Endometrial microvascular endothelial cells (primary cell): ENCODE measurements around the gene FBLN2. TPM values are rescaled to one million over a fixed set of nuclear protein-coding genes. Genes with fewer than 3 reads are reported as not detected.

ENCODE experiments used
- in situ Hi-C: cut with HindIII; loops from 2 replicates; pipeline ENCODE4 v1.10.0; 2017; ENCODE audit warnings: low sequenced_read_pairs, low pct_unique_long_range_greater_than_20kb; ENCODE audit errors: inconsistent ontology term
- total RNA-seq: library from RNA; depleted of rRNA; stranded (reverse); fragments of >200 nt; gene quantifications from one replicate; pipeline ENCODE4 v1.2.3, GENCODE V29; 2015; ENCODE audit errors: inconsistent ontology term

The FBLN2 gene
- total RNA-seq, 1 donor from 2014 or later = 0.37 TPM

DNA sequence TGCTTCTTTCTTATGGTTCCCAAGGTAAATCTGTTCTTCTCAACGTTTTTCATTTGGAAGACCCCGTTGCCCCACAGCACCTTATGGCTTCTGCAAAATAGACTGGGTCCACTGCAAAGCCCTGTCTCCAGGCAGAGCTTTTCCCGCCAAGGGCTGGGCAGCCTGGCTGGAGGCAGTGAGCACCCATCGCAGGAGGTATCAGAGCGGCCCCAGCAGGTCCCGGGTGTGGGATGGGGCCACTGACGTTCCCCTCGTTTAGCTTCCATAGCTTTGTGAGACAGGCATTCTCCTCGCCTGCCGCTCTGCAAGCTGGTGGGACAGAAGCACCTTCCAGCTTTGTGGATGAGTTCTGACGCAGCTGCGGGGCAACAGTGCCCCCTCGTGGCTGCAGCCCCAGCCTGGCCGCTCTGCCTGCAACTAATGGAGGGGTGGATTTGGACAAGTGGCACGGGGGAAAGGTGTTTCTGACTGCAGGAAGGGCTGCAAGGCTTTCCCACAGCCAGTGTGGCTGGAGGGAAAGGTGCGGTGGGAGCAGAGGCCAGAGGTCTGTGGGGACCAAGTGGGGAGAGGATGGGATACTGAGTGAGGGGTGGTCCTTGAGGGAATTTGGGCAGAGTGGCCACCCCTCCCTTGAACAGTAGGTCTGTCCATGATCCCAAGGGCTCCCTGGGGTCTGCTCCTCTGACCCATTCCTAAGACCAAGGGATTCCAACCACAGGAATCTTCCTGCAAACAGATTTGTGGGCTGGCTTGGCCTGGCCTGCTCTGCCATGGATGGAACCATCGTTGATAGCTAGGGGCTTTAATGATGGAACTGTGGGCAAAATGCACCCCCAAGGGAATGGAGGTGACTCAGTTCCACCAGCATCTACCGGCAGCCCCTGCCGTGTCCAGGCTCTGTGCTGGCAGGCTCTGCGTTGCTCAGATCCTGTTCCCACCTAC lies 99.4 kb downstream of the FBLN2 start:
- in situ Hi-C loops = loop anchor here (10.0 kb wide), 1 partner anchor 134 kb away; no protein-coding TSS in a partner anchor

DNA sequence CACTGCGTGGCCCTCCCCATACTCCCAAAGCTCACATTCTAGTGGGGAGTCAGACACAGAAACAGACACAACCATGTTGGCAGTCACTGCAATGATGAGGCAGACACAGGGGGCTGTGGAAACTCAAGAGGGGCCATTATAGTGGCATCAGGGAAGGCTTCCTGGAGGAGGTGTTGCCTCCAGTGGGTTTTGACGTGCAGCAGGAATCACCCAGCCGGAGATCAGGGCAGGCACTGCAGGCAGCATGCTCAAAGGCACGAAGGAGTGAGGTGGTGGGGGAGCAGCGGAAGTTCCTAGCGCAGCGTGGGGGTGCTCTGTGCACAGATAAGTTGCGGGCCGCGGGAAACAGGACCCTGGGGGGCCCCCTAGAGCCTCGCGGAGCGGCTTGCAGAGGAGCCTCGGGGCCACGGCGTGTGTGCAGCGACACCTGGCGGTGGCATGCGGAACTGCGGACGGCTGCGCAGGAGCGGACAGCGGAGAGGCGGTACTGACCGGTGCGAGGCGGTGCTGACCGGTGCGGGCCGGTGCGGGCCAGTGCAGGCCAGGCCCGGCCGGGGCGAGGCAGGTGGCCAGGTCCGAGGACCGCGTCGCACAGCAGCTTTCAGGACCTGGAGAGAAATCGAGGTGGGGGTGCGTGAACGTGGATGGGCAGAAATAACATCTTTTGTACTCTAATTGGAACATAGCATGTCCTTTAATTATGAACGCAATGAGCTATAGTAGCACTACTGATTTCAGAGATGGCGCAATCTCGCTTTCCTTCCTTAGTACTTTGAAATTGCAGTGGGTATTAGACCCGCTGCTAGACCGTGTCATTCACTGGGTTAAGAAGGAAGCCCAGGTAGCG lies 101.5 kb downstream of the FBLN2 start:
- in situ Hi-C loops = no loop called here

DNA sequence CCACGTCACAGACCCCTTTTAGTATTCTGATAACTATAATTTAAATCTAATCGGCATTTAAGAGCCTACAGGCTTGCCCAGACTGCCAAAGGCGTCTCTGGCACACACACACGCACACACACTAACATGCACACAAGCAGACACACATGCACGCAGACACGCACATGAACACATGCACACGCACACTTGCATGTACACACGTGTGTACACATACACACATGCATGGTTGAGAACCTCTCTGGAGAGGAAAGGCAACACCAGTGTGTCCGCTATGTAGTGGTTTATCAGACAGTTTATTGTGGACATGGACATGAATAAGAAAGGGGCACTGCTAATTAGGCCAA lies 102.1 kb downstream of the FBLN2 start:
- in situ Hi-C loops = no loop called here

DNA sequence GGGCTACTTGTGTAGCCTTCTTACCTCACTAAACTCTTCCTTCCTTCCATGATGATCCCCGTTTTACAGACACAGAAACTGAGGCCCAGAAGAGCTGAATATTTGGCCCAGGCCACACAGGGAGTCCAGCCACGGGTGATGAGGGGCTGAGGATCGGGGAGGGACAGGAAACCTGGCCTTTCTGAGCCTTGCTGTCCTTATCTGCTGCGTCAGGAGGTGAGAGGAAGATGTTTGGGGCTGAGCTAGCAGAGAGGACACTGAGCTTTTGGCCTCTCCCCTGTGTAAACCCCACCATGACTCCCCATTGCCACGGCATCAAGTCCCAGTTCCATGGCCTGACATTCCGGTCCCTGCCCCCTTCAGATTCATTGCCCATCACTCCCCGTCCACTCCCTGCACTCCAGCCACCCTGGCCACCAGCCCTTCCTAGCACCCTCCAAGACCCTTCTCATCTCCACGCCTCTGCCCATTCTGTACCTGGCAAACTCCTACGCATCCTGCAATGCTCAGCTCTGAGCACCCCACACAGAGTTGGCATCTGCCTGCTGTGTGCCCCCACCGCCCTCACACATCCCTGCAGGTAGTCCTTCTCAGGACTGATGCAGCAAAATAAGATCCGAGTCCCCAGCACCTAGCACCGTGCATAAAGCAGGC lies 103.0 kb downstream of the FBLN2 start:
- in situ Hi-C loops = no loop called here

DNA sequence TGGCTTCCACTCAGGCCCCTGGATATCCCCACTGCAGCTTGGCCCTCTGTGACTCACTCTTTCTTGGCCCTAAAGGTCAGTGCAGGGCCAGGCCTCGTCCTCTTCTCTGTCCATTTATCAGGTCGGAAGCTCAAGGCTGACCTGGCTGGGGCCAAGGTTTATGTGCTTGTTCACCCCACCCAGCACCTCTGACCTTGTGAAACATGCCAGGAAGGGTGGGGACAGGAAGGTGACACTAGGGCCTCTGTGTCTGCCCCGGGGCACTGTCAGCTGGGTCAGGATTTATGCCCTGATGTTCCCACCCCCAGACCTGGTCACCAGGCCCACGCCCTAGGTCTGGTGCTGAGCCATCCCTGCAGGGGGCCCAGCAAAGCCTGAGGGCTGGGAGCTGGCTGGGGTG lies 103.8 kb downstream of the FBLN2 start:
- in situ Hi-C loops = no loop called here

DNA sequence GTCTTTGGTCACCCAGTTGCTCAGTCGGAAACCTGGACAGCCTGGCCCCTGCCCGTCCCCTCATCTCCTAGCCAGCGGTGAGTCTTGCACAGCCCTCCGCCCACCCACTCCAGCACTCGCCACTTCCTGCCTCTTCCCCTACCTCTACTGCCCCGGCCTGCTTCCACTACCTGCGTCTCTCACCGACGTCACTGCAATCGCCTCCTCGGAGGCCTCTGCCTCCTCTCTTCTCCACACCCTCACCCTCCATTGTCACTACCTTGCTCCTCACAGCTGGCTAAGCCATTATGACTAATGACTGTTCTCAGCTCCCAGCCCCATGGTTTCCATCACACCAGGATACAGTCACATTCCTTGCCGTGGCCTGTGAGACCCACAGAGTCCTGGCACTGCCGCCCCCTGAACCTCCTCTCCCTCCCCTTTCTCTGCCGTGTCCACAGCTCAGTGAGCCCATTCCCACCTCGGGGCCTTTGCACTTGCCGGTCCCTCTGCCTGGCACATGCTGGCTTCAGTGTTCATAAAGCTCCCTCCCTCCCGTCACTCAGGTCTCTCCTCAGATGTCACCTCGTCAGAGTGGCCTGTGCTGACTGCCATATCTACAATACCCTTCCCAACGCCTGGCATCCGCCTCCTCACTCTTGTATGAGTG lies 104.8 kb downstream of the FBLN2 start:
- in situ Hi-C loops = no loop called here

DNA sequence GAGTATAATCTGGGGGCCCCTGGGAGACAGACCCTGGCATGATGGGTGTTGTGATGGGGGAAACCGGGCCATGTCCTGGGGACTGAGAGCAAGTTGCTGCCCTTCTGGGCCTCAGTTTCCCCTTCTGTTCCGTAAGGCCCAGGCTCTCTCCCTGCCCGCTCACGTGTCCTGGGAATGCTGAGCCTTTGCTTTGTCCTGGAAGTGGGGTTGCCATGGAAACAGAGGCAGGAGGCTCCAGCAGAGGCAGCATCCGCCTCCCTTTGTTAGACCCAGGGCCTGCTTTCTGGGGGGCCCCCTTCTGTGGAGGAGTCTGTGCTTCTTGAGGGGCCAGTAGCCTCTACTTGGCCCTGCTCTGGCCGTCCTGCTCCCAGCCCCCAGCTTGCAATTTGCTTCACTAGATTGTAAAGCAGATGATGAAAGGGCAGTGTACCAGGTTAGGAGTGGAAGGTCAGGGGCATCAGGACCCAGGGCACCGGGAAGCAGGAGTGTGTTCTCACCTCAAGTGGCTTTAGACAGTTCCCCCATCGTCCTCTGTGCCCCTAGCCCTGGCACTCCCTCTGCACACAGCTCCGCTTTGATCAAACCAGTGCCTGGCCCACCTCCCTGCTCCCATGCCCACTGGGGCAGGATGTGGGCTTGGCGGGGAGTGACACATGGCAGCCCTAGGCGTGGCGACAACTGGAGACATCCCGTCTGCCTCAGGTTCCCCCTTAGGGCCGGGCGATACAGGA lies 105.6 kb downstream of the FBLN2 start:
- in situ Hi-C loops = no loop called here

DNA sequence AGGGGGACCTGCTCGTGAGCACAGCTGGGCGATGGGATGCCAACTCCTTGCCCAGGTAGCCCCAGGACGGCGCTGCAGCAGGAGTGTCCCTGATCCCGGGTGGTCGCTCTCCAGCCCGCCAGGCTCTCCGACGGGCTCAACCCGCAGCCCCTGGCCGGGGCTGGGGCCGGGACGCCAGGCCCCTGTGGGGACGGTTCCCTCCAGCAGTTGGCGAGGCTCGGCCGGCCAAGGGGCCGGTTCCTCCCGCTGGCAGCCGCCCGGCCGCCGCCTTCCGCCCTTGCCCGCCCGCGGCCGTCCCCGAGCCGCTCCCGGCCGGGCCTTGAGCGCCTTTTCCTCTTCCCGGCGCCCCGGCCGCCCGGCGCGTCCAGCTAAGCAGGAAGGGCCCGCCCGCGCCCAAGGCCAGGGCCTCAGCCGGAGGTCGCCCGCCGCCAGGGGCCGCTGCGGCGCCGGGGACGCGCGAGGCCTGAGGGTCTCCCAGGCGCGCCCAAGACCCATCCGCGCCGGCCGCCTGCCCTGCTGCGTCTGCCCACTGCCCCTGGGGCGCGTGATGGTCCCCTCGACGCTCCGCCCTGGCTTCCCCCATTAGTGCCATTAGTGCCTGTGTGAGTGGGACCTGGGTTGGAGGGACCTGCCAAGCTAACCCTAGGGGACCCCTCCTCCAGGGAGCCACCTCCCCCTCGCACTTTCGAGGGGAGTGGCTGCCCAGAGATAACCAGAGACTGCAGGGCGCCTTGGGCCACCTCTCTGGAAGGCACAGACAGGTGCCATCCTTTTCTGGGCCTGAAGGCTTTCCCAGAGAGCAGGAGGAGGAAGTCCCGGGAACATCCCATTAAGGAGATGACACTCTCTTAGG lies 106.4 kb downstream of the FBLN2 start:
- in situ Hi-C loops = no loop called here

DNA sequence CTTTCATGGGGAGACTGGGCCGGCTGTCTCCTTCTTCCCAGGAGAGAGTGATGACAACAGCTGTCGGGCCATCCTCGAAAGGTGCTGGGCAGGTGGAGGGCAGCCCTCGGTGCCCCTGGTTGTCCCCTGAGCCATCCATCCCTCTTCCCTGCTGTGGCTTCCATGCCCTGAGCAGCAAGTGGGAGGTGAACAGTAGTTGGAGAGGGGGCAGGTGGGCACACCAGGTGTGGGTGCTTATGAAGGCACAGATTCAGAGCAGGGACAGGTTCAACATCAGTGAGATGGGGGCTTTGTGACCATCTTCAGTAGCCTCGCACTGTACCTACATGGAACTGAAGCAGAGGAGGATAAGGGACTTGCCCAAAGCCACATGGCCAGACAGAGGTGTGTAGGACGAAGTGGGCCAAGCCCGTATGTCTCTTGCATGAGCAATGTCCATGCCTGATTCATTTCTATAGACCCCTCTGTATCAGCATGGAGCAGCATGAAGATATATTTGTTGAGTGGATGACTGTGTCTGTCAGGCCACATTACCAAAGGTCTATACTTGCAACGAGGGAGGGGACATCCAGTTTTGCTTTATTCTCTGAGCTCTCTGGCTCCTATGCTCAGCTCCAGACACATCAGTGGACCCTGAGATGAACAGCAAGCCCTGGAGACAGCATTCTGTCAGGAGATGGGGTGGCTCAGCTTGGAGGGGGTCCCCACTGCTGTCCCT lies 107.8 kb downstream of the FBLN2 start:
- in situ Hi-C loops = no loop called here

DNA sequence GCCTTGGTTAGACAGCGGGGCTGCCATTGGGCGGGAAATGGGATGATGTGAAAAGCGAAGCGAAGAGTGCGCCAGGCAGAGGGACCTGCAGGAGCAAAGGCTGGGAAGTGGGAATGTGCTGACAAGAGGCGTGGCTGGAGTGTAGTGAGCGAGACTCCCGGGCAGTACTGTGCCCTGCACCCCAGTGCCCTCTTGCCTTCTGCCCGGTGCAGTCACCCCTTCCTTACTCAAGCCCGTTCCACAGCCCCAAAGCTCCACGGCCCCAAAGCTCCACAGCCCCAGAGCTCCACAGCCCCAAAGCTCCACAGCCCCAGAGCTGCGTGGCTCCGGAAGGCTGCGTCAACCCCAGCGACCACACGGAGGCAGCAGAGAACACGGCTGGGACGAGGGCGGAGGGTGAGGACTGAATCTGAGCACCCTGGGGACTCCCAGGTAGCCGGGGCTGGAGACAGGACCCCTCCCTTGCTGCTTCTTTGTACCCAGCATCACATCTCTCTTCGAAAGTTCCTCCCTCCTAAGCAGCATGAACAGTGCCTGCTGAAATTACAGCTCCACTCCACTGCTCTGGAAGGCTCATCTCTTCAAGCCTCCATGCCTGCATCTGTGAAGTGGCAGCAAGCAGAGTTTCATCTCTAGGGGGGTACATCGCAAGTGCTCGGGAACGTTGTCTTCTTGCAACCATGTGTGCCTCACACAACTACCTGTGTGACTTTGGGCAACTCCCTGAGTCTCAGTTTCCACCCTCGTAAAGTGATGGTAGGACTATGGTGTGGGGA lies 108.9 kb downstream of the FBLN2 start:
- in situ Hi-C loops = no loop called here

DNA sequence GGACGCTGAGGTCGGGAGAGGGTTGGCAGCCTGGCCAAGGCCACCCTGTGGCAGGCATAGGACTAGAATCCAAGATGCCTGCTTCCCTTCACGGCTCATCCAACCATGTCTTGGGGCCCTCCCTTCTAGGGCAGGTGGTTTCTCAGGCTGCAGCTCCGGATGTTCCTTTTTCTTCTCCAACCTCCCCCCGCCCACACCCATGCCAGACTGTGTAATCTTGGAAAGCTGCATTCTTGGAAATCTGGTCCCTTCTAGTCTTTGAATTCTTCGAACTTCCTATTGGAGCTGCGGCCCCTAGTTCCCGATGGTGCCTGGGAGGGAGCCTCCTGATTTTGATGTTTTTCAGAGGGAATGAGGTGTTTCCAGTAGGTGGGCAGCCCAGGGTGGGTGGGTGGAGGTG lies 109.8 kb downstream of the FBLN2 start:
- in situ Hi-C loops = no loop called here

DNA sequence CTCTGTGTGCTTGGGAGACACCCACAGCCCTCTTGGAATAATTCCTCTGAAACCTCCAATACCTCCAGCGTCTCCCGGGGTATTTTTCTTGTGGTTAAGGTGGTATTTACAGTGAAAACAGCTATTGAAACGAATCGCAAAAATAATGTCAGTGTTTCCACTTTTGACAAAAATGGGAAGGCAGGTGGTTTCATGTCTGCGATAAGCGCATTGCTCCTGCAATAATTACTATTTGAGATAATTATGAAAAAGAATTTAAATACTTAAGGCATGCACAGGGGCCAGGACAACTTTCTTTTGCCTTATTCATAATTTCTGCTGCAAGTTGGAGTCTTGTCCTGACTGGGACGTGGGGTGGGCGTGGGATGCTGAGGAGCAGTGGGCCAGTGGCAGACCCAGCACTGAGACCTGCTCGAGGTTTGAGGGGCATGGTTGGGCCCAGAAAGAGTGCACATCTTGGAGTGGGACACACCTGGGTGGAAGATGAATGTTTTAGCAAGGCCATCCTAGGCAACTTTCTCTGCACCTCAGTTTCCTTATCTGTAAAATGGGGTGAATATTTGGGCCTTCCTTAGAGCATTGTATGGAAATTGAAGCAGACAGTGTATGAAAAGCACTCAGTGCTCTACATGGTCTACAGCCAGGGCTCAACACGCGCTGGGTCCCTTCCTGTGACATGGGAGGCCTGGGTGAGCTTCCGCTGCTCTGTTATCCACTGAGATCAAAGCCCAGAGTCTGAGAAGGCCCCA lies 110.5 kb downstream of the FBLN2 start:
- in situ Hi-C loops = no loop called here

DNA sequence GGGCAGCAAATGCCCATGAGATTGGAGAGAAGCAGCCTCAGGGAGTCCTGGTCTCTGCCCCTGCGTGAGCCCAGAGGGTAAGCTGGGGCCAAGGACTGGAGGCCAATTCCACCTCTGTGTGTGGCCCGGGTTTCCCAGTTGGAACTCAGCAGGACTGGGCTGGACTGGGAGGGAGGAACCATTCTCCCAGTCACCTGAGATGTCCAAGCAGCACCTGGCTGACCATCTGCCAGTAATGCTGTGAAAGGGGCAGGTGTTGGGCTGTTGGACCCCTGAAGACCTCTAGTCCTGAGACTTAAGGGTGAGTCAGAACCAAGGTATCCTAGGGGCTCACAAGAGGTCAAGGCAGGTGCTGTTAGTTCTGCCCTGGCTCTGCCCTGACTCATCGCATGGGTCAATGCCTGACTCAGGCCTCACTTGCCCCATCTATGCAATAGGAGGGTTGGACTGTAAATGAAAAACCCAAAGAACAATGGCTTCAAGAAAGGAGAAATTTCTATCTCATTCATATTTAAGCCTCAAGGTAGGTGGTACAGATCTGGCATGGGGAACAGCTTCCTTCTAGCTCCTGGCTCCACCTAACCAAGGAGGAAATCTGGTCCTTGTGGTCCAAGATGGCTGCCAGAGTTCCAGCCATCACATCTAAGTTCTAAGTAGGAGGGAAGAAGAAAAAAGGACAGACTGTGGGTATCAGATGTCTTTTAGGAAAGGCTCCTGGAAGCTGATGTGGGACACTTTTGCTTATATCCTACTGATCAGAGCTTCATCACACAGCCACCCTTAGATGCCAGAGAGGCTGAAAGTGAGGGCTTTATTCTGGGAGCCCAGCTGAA lies 111.3 kb downstream of the FBLN2 start:
- in situ Hi-C loops = no loop called here

DNA sequence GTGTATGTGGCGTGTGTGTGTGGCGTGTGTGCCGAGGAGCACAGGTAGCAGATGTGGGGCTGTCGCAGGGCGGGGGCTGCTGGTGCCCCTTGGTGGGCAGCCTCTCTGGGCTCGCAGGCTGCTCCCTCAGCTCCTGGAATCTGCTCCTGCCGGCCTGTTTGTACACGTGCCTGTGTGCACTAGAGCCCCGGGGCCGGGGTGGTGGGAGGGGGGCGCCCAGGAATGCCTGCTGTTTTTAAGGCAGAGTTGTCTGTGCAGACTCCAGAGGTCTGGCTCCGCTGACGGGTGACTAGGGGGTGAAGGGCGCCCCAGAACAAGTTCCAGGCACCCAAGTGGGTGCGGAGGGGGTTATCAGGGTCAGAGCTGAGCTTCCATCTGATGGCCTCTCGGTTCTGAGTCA lies 112.2 kb downstream of the FBLN2 start:
- in situ Hi-C loops = no loop called here
